ENCODE results near the gene MXD3. TPM values are rescaled to one million over a fixed set of nuclear protein-coding genes. Genes with fewer than 3 reads are reported as not detected.

The MXD3 gene
- total and polyA plus RNA-seq, 2 experiments from 2014 or later = 9.9 to 11.6 TPM

DNA sequence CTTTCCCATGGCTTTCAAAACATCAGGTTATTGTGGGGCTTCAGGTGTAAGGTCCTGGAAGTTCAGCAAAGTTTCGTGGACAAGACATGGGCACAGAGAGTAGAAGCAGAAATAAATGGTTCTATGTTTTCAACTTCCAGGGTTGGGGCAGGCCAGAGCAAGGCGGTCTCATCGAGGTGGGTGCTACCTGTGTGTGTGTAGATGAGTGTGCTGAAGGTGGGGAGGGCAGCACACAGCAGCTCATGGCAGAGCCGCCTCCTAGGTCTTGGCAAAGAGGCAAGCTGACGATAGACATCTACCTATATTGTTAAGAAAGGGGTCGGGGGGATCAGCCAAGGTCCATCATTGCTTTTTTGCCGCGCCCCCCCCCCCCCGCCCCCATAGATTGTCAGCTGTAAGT is 12.0 kb downstream of the MXD3 start (continued):
- TF ChIP-seq, protein P1, sequence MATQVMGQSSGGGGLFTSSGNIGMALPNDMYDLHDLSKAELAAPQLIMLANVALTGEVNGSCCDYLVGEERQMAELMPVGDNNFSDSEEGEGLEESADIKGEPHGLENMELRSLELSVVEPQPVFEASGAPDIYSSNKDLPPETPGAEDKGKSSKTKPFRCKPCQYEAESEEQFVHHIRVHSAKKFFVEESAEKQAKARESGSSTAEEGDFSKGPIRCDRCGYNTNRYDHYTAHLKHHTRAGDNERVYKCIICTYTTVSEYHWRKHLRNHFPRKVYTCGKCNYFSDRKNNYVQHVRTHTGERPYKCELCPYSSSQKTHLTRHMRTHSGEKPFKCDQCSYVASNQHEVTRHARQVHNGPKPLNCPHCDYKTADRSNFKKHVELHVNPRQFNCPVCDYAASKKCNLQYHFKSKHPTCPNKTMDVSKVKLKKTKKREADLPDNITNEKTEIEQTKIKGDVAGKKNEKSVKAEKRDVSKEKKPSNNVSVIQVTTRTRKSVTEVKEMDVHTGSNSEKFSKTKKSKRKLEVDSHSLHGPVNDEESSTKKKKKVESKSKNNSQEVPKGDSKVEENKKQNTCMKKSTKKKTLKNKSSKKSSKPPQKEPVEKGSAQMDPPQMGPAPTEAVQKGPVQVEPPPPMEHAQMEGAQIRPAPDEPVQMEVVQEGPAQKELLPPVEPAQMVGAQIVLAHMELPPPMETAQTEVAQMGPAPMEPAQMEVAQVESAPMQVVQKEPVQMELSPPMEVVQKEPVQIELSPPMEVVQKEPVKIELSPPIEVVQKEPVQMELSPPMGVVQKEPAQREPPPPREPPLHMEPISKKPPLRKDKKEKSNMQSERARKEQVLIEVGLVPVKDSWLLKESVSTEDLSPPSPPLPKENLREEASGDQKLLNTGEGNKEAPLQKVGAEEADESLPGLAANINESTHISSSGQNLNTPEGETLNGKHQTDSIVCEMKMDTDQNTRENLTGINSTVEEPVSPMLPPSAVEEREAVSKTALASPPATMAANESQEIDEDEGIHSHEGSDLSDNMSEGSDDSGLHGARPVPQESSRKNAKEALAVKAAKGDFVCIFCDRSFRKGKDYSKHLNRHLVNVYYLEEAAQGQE (IDR thresholded peaks at IDR 0.05; ENCODE audit: unreplicated experiment) = no peak
- TF ChIP-seq ZNF114 (CRISPR knock-in tag; IDR thresholded peaks at IDR 0.05) = no peak
- TF ChIP-seq EZH2 (IDR thresholded peaks at IDR 0.05; ENCODE audit: low read depth, unreplicated experiment) = no peak
- TF ChIP-seq, protein P2, sequence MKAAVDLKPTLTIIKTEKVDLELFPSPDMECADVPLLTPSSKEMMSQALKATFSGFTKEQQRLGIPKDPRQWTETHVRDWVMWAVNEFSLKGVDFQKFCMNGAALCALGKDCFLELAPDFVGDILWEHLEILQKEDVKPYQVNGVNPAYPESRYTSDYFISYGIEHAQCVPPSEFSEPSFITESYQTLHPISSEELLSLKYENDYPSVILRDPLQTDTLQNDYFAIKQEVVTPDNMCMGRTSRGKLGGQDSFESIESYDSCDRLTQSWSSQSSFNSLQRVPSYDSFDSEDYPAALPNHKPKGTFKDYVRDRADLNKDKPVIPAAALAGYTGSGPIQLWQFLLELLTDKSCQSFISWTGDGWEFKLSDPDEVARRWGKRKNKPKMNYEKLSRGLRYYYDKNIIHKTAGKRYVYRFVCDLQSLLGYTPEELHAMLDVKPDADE (IDR thresholded peaks at IDR 0.05) = no peak

DNA sequence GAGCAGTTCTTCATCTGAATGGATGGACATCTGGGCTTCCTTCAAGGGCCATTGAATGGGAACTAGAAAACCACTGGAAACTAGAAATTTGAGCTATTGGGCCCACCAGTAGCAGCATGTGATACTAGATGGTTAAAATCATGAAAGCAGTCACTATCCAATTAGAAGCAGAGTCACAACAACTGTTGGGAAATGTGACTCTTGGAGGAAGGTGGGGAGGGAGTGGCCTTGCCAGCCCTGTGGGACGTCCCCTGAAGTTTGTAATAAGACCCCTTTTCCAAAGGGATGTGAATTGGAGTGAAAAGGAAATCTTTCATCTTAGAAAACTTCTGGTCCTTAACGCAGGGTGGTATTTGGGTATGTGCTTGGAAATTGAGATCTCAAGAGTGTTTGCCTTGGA is 13.8 kb downstream of the MXD3 start:
- TF ChIP-seq NANOG (IDR thresholded peaks at IDR 0.05; ENCODE audit: borderline replicate concordance) (no peak), STAT1 (IDR thresholded peaks at IDR 0.05; ENCODE audit: unreplicated experiment) (no peak), ZNF114 (CRISPR knock-in tag; IDR thresholded peaks at IDR 0.05) (no peak), ZNF331 (CRISPR knock-in tag; IDR thresholded peaks at IDR 0.05; ENCODE audit: low read depth) (no peak), EZH2phosphoT487 (IDR thresholded peaks at IDR 0.05; ENCODE audit: unreplicated experiment) (no peak)
- TF ChIP-seq, protein P2 (IDR thresholded peaks at IDR 0.05) = no peak
- TF ChIP-seq, protein P3, sequence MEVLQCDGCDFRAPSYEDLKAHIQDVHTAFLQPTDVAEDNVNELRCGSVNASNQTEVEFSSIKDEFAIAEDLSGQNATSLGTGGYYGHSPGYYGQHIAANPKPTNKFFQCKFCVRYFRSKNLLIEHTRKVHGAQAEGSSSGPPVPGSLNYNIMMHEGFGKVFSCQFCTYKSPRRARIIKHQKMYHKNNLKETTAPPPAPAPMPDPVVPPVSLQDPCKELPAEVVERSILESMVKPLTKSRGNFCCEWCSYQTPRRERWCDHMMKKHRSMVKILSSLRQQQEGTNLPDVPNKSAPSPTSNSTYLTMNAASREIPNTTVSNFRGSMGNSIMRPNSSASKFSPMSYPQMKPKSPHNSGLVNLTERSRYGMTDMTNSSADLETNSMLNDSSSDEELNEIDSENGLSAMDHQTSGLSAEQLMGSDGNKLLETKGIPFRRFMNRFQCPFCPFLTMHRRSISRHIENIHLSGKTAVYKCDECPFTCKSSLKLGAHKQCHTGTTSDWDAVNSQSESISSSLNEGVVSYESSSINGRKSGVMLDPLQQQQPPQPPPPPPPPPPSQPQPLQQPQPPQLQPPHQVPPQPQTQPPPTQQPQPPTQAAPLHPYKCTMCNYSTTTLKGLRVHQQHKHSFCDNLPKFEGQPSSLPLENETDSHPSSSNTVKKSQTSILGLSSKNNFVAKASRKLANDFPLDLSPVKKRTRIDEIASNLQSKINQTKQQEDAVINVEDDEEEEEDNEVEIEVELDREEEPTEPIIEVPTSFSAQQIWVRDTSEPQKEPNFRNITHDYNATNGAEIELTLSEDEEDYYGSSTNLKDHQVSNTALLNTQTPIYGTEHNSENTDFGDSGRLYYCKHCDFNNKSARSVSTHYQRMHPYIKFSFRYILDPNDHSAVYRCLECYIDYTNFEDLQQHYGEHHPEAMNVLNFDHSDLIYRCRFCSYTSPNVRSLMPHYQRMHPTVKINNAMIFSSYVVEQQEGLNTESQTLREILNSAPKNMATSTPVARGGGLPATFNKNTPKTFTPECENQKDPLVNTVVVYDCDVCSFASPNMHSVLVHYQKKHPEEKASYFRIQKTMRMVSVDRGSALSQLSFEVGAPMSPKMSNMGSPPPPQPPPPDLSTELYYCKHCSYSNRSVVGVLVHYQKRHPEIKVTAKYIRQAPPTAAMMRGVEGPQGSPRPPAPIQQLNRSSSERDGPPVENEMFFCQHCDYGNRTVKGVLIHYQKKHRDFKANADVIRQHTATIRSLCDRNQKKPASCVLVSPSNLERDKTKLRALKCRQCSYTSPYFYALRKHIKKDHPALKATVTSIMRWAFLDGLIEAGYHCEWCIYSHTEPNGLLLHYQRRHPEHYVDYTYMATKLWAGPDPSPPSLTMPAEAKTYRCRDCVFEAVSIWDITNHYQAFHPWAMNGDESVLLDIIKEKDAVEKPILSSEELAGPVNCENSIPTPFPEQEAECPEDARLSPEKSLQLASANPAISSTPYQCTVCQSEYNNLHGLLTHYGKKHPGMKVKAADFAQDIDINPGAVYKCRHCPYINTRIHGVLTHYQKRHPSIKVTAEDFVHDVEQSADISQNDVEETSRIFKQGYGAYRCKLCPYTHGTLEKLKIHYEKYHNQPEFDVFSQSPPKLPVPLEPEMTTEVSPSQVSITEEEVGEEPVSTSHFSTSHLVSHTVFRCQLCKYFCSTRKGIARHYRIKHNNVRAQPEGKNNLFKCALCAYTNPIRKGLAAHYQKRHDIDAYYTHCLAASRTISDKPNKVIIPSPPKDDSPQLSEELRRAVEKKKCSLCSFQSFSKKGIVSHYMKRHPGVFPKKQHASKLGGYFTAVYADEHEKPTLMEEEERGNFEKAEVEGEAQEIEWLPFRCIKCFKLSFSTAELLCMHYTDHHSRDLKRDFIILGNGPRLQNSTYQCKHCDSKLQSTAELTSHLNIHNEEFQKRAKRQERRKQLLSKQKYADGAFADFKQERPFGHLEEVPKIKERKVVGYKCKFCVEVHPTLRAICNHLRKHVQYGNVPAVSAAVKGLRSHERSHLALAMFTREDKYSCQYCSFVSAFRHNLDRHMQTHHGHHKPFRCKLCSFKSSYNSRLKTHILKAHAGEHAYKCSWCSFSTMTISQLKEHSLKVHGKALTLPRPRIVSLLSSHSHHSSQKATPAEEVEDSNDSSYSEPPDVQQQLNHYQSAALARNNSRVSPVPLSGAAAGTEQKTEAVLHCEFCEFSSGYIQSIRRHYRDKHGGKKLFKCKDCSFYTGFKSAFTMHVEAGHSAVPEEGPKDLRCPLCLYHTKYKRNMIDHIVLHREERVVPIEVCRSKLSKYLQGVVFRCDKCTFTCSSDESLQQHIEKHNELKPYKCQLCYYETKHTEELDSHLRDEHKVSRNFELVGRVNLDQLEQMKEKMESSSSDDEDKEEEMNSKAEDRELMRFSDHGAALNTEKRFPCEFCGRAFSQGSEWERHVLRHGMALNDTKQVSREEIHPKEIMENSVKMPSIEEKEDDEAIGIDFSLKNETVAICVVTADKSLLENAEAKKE (CRISPR knock-in tag; IDR thresholded peaks at IDR 0.05) = no peak
- Mint-ChIP-seq H3K9me3 (no peaks in the 10 kb centered on the region; the same call in 2 of the 3 replicates), H3K27me3 (ENCODE audit: insufficient read depth, low read depth, poor library complexity) (peaks cover 39% of the 10 kb centered on the region), H3K4me3 (no peak overlapping the region), H3K4me1 (peaks cover 57% of the 10 kb centered on the region), H3K36me3 (ENCODE audit: low read depth) (peaks cover 71% of the 10 kb centered on the region), H3K27ac (peak overlapping the region; percentile 48; the same call in 1 of the 2 replicates)
- Histone ChIP-seq H4K20me1 (replicated peaks; ENCODE audit: insufficient read depth) (peaks cover 39% of the 10 kb centered on the region), H3K79me2 (replicated peaks; ENCODE audit: insufficient read depth) (peaks cover 4% of the 10 kb centered on the region; the same call in 1 of the 2 replicates), H3K27ac (ENCODE audit: low read depth) (peak overlapping the region; percentile 93; the same call in 1 of the 2 replicates), H3K4me3 (no peak overlapping the region), H3K9me2 (ENCODE audit: insufficient read depth) (no peaks in the 10 kb centered on the region), H3F3A (replicated peaks; ENCODE audit: low read depth) (peaks cover 46% of the 10 kb centered on the region), H2AFZ (no peak overlapping the region), H3K36me3 (ENCODE audit: insufficient read depth) (peaks cover 28% of the 10 kb centered on the region), H3K4me2 (no peak overlapping the region), H3K4me1 (ENCODE audit: insufficient read depth) (peaks cover 31% of the 10 kb centered on the region), H3K27me3 (ENCODE audit: insufficient read depth) (no peaks in the 10 kb centered on the region)
- ATAC-seq (no peak), DNase-seq (ENCODE audit: low spot score) (peak; percentile 53)

Measured in GM23338 (cell line).